Measurements from ENCODE around the gene EIF2D. TPM values are rescaled to one million over a fixed set of nuclear protein-coding genes. Genes with fewer than 3 reads are reported as not detected.
A peak's percentile ranks its signal among the peaks of the same experiment; 100 is the strongest.
"Not testable (repeated sequence)": the region's sequence is repeated elsewhere in the genome, so short reads cannot be mapped to it uniquely, and the experiment has no call there.

EIF2D gene
- polyA plus RNA-seq, 1 donor from 2014 or later = 40.4 TPM

DNA sequence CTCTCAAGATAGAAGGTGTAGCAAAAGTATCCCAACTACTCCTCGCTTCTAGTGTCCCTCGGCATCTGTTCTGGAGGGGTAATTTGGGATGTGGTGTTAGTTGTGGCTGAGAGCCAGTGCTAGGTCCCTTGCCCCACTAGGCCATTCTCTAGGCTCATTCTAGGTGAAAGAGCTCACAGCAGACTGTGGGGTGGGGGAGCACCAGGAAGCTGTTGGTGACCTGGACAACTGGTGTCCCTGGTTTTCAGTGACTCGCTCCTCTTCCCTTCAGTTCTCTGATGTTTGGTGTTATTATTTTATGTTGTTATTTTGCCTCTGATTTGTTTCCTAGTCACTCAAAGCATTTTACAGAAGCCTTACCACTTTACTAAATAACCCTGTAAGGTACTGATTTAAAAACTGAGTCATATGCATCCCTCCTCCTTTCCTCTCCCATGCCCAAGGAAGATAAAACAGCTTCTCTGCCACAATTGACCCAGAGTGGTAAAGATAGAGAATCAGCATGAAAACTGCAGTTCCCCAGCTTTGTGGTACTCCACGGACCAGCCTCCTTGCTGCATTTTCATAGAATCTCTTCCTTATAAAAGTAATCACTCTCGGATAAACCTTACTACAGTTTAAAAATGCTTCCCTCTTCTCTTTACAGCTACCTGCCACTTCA, 37.1 kb upstream of the EIF2D start:
- no peak overlapping the region for H3K27ac Mint-ChIP-seq
- H3K27me3 Mint-ChIP-seq = no peaks in the 10 kb centered on the region
- H3K9me3 Mint-ChIP-seq = no peaks in the 10 kb centered on the region
- peaks cover 1% of the 10 kb centered on the region for H3K36me3 Mint-ChIP-seq
- H3K4me1 Mint-ChIP-seq = no peaks in the 10 kb centered on the region
- no peak overlapping the region for H3K4me3 Mint-ChIP-seq

DNA sequence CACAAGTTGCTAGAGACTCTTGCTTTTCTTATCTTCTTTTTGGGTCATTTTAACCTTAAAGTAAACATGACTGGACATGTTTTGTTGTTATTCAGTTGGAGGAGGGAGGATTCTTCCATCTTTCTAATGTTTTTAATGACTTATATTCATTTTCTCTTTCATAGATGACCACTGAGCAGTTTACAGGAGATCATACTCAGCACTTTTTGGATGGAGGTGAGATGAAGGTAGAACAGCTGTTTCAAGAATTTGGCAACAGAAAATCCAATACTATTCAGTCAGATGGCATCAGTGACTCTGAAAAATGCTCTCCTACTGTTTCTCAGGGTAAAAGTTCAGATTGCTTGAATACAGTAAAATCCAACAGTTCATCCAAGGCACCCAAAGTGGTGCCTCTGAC, 35.0 kb upstream of the EIF2D start:
- Mint-ChIP-seq H3K27me3 (no peaks in the 10 kb centered on the region), H3K36me3 (peaks cover 1% of the 10 kb centered on the region), H3K4me3 (no peak overlapping the region), H3K4me1 (no peaks in the 10 kb centered on the region), H3K27ac (no peak overlapping the region), H3K9me3 (no peaks in the 10 kb centered on the region)

DNA sequence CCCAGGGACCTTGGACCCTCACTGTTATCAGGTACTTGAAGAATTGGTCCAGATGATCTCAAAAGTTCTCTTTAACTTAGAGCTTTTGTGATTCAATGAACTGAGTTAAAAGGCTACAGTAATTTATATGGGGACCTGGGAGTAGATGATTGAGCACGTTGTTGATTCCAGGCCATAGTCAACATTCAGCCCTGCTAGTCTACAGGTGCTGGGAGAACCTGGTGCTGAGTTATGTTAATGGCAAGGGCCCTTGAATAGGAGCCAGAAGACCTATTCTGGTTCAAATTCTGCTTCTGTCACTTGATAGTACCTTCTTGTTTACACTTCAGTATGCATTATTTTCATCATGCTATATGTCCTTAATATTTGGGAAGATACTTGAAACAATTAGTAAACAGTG, 34.2 kb upstream of the EIF2D start:
- Mint-ChIP-seq H3K27me3 (no peaks in the 10 kb centered on the region), H3K27ac (no peak overlapping the region), H3K4me3 (no peak overlapping the region), H3K36me3 (peaks cover 1% of the 10 kb centered on the region), H3K9me3 (no peaks in the 10 kb centered on the region), H3K4me1 (no peaks in the 10 kb centered on the region)

DNA sequence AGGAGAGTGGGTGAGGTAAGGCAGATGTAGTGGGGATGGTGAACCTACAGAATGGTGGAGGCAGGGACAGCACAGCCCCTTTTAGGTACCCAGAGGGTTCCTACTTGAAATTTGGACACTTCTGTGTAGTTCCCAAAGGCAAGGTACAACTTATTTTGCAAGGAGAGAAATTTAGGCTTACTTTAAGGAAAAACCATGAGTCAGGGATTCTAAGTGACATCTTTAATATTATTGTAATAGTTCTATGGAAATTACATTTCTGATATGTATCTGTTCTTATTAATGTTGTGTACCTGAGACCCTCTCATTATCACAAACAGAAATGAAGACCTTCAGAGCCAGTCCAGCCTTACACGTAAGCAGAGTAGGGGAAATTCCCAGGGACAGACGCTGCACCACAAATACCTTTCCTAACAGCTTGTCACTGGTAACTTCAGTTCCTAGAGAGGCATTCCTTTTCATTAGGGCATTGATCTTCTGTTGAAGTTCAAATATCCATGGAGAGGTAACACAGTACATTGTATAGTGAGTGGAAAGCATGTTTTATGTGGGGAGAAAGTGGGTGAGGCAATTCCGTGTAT, 30.9 kb upstream of the EIF2D start:
- peak overlapping the region in 1 of 4 donors; percentile 0 for H3K4me3 Mint-ChIP-seq
- no peaks in the 10 kb centered on the region for H3K4me1 Mint-ChIP-seq
- no peak overlapping the region for H3K27ac Mint-ChIP-seq
- no peaks in the 10 kb centered on the region for H3K27me3 Mint-ChIP-seq
- H3K9me3 Mint-ChIP-seq = no peaks in the 10 kb centered on the region
- H3K36me3 Mint-ChIP-seq = no peaks in the 10 kb centered on the region

DNA sequence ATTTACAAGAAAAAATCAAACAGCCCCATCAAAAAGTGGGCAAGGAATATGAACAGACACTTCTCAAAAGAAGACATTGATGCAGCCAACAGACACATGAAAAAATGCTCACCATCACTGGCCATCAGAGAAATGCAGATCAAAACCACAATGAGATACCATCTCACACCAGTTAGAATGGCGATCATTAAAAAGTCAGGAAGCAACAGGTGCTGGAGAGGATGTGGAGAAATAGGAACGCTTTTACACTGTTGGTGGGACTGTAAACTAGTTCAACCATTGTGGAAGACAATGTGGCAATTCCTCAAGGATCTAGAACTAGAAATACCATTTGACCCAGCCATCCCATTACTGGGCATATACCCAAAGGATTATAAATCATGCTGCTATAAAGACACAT, 29.8 kb upstream of the EIF2D start:
- H3K36me3 Mint-ChIP-seq, H3K9me3 Mint-ChIP-seq, H3K27ac Mint-ChIP-seq, H3K4me1 Mint-ChIP-seq, H3K4me3 Mint-ChIP-seq, H3K27me3 Mint-ChIP-seq: not testable (repeated sequence)

DNA sequence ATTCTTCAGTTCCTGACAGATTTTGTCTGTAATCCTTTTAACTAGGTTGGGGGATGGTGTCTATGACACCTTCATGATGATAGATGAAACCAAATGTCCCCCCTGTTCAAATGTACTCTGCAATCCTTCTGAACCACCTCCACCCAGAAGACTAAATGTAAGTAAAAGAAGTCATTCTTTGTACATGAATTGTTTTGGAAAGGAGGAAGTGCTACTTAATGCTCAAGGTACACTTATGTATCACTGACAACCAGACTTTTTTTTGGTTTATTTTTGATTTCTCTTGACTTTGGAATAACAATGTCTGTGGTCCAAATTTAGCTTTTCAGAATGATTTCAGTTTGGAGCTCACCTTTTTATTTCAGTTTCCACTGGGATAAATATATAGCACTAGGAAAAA, 25.3 kb upstream of the EIF2D start:
- peaks cover 3% of the 10 kb centered on the region for H3K27me3 Mint-ChIP-seq
- H3K27ac Mint-ChIP-seq = peak overlapping the region in 1 of 3 donors; percentile 54
- no peaks in the 10 kb centered on the region for H3K36me3 Mint-ChIP-seq
- peaks cover 9 to 18% (median 15%) of the 10 kb centered on the region in 3 donors for H3K4me1 Mint-ChIP-seq
- peak overlapping the region in 1 of 4 donors; percentile 94 for H3K4me3 Mint-ChIP-seq
- H3K9me3 Mint-ChIP-seq = no peaks in the 10 kb centered on the region

DNA sequence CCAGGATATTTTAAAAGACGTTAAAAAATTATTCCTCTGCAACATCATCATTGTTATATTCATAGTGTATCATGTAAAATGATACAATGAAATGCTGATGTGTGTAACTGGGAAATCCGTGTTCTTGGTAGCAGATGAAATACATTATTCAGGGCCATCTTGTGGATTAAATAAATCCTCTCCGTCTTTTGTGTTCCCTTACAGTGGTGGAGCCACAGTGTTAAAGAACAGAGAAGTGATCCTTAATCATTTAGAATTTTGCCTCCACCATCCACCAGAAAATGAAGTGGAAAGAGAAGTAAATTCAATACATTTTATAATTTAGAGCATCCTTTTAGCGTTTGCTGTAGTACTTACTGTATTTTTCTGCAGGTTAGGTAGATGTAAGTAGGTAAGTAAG, 24.4 kb upstream of the EIF2D start:
- peak overlapping the region in 1 of 3 donors; percentile 0 for H3K27ac Mint-ChIP-seq
- H3K4me3 Mint-ChIP-seq = peak overlapping the region in 1 of 4 donors; percentile 94
- H3K36me3 Mint-ChIP-seq = no peaks in the 10 kb centered on the region
- H3K27me3 Mint-ChIP-seq = peaks cover 5% of the 10 kb centered on the region
- H3K4me1 Mint-ChIP-seq = peaks cover 9 to 18% (median 15%) of the 10 kb centered on the region in 3 donors
- no peaks in the 10 kb centered on the region for H3K9me3 Mint-ChIP-seq

DNA sequence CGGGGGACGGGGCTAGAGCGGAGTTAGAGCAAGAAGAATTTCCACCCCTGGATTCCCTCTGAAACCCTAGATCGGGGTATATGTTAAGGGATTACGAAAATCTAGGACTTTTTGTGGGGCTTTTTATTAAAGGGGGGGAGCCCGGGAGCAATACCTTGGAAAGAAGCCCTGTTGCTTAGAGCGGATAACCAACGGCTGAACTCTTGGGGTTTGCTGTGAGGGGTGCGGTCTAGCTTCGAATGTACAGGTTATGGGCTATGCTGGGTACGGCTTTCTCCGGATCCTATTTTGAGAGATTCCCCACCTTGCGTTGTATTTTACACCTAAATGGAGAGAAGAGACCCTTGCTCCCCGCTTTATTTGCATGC, 23.7 kb upstream of the EIF2D start:
- Mint-ChIP-seq H3K4me3 (peak overlapping the region; percentile 71 to 94 (median 87)), H3K4me1 (peaks cover 9 to 18% (median 15%) of the 10 kb centered on the region in 3 donors), H3K36me3 (no peaks in the 10 kb centered on the region), H3K27me3 (peaks cover 5% of the 10 kb centered on the region), H3K9me3 (no peaks in the 10 kb centered on the region), H3K27ac (no peak overlapping the region)

DNA sequence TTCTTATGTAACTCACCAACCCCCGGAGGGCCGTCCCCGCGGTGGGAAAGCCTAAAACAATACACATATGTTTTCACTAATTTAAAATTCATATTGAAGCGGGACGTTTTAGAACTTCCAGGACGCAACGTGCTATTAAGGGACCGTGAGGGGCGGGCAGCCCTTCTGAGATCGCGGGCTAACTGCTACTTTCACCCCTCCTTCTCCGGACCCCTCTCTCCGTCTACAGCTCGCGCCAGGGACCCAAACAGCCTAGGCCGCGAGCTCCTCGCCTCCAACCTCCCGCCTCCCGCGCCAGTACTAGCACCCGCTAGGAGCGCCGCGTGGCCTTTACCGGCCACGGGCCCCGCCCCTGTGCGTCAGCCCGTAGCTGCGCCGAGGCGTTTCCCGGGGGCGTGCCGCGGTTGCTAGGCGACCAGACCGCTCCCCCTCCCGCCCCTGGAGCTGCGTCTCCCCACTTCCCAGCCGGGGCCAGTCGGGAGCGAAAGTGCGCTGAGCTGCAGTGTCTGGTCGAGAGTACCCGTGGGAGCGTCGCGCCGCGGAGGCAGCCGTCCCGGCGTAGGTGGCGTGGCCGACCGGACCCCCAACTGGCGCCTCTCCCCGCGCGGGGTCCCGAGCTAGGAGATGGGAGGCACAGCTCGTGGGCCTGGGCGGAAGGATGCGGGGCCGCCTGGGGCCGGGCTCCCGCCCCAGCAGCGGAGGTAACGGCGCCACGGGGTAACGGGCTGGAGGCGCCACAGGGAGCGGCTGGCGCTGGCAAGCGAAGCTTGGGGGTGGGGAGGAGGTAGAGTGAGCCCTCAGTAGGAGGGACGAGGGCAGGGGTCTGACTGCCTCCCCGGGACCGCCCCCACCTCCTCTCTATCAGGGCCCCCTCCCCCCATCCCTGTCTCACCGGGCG, 23.1 kb upstream of the EIF2D start, which contains the start of gene DYRK3:
Gene DYRK3, plus strand, starts transcription at position 457 of the 898 bp plus-strand sequence. Its CDS starts 168 bp downstream, at position 625.
- peaks cover 5% of the 10 kb centered on the region for H3K27me3 Mint-ChIP-seq
- H3K4me3 Mint-ChIP-seq = peak within 1 kb of the TSS; percentile 85 to 95 (median 94)
- no peaks in the 10 kb centered on the region for H3K36me3 Mint-ChIP-seq
- no peaks in the 10 kb centered on the region for H3K9me3 Mint-ChIP-seq
- peak within 1 kb of the TSS; percentile 80 to 92 (median 91) for H3K27ac Mint-ChIP-seq
- peaks cover 9 to 18% (median 15%) of the 10 kb centered on the region in 3 donors for H3K4me1 Mint-ChIP-seq

DNA sequence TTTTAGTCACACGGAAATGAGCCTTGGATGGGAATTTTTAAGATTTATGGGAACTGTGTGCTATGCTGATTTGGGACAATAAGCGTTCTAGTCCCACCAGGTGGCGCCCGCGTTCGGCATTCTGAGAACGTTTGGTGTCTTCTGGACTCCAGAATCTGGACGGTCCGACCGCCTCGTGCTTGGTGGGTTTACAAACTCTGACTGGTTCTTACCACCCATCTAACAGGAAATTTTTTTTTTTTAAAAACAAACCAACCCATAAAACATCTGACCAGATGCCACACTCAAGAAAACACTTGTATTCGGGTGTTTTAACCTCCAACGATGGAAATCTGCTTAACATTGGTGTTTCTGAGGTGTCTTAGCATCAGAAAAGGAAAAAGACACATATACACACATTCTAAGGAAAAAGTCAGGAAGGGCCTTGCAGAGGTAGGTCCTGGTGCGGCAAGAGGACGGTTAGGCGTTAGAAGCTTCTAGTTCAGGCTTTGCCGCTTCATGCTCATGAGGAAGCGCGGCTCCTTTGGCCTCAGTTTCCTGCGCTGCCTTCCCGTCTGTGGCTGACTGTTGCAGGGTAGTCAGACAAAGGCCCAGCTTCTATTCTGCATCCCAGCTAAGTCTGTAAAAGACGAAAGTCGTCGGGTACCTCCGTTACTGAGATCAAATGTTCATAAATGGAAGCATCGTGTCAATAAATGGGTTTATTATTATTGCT, 22.3 kb upstream of the EIF2D start:
- Mint-ChIP-seq H3K27ac (peak overlapping the region; percentile 80 to 92 (median 91)), H3K4me1 (peaks cover 9 to 18% (median 15%) of the 10 kb centered on the region in 3 donors), H3K9me3 (no peaks in the 10 kb centered on the region), H3K27me3 (peaks cover 5% of the 10 kb centered on the region), H3K36me3 (no peaks in the 10 kb centered on the region), H3K4me3 (peak overlapping the region; percentile 85 to 95 (median 94))

DNA sequence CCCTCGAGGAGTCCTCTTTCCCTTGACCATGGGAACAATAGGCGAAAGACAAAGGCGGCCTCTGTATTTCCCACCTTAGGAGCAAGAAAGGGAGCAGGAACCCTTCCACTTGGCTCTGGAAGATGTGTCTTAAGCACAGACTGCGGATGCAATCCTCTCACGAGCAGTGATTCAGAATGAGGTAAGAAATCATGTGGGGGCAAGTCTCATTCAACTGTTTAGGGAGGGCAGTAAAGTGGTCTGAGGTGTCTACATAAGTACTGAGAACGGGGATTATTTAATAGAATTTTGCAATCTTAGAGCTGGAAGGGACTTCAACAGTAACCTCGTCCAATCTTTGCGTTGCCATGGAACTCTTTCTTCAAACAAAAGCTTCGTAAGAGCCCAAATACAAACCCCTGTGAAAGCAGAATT, 21.4 kb upstream of the EIF2D start:
- Mint-ChIP-seq H3K9me3 (no peaks in the 10 kb centered on the region), H3K27ac (peak overlapping the region in 1 of 3 donors; percentile 91), H3K36me3 (no peaks in the 10 kb centered on the region), H3K27me3 (peaks cover 5% of the 10 kb centered on the region), H3K4me1 (peaks cover 9 to 18% (median 15%) of the 10 kb centered on the region in 3 donors), H3K4me3 (peak overlapping the region in 1 of 4 donors; percentile 94)

DNA sequence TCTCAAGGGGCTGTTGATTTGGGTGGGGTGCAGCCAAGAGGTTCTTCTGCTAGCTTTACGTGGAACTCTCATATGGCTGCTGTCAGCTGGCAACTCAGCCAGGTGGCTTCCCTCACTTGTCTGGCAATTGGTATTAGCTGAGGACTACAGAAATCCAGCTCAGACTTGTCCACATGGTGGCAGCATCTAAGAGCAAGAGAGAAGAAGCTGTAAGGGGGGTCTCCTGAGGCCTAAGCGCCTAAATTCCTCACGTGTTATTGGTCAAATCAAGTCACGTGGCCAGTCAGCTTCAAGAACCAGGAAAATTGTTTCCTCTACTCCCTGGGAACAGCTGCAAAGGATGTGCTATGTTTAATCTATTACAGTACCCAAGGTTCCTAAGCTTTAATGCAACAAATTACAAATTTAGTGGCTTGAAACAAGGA, 18.8 kb upstream of the EIF2D start:
- H3K9me3 Mint-ChIP-seq = no peaks in the 10 kb centered on the region
- H3K27ac Mint-ChIP-seq = no peak overlapping the region
- no peaks in the 10 kb centered on the region for H3K36me3 Mint-ChIP-seq
- H3K27me3 Mint-ChIP-seq = peaks cover 5% of the 10 kb centered on the region
- no peak overlapping the region for H3K4me3 Mint-ChIP-seq
- H3K4me1 Mint-ChIP-seq = peaks cover 9 to 13% (median 9%) of the 10 kb centered on the region in 3 donors

DNA sequence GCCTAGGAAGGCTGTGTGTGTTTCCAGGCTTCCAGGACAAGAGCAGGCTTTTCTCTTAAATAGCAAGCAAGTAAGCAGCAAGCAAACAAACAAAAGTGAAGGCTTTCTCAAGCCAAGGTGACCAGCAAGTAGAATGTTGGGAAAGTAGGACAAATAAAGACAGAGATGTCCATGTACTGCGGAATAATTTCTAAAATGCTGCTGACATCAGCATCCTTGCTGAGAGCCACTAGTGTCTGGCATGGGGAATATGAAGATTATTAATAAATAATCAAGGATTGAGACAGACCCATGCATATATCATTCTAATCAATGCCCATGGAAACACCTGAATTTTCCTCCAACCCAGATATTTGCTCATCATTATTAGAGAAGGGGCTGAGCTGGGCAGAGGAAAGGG, 16.7 kb upstream of the EIF2D start:
- Mint-ChIP-seq H3K4me1 (peaks cover 0 to 2% (median under 1%) of the 10 kb centered on the region in 3 donors), H3K4me3 (no peak overlapping the region), H3K27me3 (peaks cover 7% of the 10 kb centered on the region), H3K27ac (no peak overlapping the region), H3K36me3 (no peaks in the 10 kb centered on the region), H3K9me3 (no peaks in the 10 kb centered on the region)

DNA sequence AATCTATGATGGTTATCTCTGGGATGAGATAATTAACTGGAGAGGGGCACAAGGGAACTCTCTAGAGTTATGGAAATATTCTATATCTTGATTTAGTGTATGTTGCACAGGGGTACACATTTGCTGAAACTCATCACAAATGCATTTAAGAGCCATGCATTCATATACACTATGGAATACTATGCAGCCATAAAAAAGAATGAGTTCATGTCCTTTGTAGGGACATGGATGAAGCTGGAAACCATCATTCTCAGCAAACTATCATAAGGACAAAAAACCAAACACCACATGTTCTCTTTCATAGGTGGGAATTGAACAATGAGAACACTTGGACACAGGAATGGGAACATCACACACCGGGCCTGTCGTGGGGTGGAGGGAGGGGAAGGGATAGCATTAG, 14.1 kb upstream of the EIF2D start:
- not testable (repeated sequence) for H3K9me3 Mint-ChIP-seq, H3K4me3 Mint-ChIP-seq, H3K36me3 Mint-ChIP-seq, H3K27ac Mint-ChIP-seq, H3K4me1 Mint-ChIP-seq, H3K27me3 Mint-ChIP-seq
